Transverse colon (tissue), 3 donors: ENCODE data around the gene WBP2NL.
"Not testable (repeated sequence)": the region's sequence is repeated elsewhere in the genome, so short reads cannot be mapped to it uniquely, and the experiment has no call there.

Experiments
- EP300 ChIP-seq: sonication (generic); formaldehyde crosslinking; IDR thresholded peaks from one replicate; pipeline ENCODE4 v1.6.1; 2017; ENCODE audit warnings: antibody characterized with exemption, low read depth
- TF ChIP-seq, protein P1 (sequence below), 5 experiments: fragments of 200-600 bp in 3 of 5; fragments of 450-650 bp in 2 of 5; sonication (generic) in 3 of 5; IDR thresholded peaks; 1 replicate in 2 of 5; 2 replicates in 3 of 5; pipeline ENCODE4 v1.5.1; 2016 to 2017; ENCODE audit warnings: antibody characterized with exemption in 5 of 5, inconsistent platforms in 3 of 5, mild to moderate bottlenecking in 2 of 5, moderate library complexity in 1 of 5

DNA sequence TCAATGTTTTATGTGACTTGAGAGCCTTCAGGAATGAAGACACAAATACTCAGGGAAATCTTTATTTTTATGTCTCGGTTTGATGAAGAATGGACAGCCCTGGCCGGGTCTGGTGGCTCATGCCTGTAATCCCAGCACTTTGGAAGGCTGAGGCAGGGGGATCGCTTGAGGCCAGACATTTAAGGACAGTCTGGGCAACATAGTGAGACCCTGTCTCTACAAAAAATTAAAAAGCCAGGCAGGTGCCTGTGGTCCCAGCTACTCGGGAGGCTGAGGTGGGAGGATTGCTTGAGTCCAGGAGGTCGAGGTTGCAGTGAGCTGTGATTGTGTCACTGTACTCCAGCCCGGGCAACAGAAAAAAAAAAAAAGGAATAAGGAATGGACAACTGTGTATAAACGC is 72.9 kb downstream of the WBP2NL start:
- TF ChIP-seq EP300 = not testable (repeated sequence)
- TF ChIP-seq, protein P1, sequence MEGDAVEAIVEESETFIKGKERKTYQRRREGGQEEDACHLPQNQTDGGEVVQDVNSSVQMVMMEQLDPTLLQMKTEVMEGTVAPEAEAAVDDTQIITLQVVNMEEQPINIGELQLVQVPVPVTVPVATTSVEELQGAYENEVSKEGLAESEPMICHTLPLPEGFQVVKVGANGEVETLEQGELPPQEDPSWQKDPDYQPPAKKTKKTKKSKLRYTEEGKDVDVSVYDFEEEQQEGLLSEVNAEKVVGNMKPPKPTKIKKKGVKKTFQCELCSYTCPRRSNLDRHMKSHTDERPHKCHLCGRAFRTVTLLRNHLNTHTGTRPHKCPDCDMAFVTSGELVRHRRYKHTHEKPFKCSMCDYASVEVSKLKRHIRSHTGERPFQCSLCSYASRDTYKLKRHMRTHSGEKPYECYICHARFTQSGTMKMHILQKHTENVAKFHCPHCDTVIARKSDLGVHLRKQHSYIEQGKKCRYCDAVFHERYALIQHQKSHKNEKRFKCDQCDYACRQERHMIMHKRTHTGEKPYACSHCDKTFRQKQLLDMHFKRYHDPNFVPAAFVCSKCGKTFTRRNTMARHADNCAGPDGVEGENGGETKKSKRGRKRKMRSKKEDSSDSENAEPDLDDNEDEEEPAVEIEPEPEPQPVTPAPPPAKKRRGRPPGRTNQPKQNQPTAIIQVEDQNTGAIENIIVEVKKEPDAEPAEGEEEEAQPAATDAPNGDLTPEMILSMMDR (IDR thresholded peaks at IDR 0.05) = not testable (repeated sequence)
